Measurements from ENCODE around the gene CELSR1.

The CELSR1 gene

GRCh38 chr22:46373921-46374662 is 163.3 kb downstream of the CELSR1 start:
- DNase-seq: no peak

- no peak for DNase-seq
Observed at GRCh38 chr22:46373159-46373558, 164.3 kb downstream of the CELSR1 start.

- DNase-seq: no peak
Observed at GRCh38 chr22:46372686-46373085, 164.7 kb downstream of the CELSR1 start.

DNA sequence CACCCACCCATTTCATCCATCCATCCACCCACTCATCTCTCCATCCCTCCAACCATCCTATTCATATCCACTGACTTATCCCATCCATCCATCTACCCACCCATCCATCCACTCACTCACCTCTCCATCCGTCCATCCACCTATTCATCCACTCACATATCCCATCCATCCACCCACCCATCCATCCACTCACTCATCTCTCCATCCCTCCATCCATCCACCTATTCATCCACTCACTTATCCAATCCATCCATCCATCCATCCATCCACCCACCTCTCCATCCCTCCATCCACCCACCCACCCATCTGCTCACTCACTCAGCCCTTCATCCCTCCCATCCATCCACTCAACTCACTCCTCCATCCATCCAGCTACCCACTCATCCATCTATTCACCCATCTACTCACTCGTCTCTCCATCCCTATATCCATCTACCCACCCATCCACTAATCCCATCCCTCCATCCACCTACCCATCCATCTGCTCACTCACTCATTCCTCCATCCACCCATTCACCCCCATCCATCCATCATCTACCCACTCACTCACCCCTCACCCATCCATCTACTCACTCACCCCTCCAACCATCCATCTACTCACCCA is 165.7 kb downstream of the CELSR1 start:
- no peak for DNase-seq

GRCh38 chr22:46370584-46371291 is 166.7 kb downstream of the CELSR1 start:
- DNase-seq: no peak

DNA sequence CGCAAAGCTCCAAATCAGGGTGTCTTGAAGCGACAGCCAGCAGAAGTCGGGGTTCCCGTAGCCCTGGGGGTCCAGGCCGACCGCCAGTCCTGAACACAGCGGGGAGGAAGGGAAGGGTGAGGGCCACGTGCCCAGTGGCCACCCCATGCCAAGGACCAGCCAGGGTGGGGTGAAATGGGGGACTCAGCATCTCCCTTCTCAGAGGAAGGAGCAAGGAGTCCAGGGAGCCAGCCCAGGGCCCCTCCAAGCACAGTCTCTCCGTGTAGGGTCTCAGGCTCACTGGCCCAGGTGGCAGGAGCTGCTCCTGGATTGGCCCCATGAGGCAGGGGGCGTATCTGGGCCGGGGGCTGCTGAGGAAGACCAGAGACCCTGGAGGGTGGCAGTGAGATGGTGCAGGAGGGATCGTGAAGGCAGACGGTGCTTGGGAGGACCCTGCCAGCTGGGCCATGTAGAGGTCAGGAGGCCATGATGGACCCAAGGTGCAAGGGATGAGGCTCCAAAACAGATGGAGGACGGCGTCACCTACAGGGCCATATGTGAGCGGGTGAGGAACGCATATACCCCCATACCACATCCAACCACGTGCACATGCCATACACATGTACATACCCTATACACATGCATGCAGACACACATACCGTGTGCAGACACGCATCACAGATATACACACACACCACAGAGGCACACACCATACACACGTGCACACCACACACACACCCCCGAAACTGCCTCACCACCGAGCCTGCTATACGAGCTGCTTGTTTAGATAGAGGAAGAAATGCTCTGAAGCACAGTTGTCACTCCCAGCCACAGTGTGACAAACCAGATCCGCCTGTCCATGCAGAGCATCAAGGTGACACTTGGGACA is 167.5 kb downstream of the CELSR1 start:
- no peak for DNase-seq

- no peak for DNase-seq
Observed at GRCh38 chr22:46368871-46369715, 168.3 kb downstream of the CELSR1 start.

- no peak for DNase-seq
Observed at GRCh38 chr22:46368422-46368821, 169.0 kb downstream of the CELSR1 start.

DNA sequence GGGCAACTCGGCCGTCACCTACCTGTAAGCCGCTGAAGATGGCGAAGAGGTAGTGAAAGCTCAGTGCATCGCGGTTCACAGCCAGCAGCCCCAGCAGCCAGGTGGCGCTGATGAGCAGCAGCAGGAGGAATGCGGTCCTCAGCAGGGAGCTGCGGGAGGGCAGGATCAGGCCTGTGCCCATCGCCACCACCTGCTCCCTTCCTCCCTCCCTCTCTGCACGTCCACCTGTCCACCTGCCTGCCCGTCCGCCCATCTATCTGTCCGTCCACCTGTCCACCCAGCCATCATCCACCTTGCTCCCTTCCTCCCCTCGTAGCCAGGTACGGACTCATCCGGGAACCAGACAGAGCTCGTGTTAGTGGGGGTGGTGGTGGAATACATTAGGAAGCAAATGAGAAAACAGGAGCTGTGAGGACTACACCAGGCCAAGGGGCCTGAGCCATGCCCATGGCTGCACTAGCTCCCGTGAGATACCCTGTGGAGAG is 169.7 kb downstream of the CELSR1 start:
- DNase-seq: peak; percentile 58 to 62

DNA sequence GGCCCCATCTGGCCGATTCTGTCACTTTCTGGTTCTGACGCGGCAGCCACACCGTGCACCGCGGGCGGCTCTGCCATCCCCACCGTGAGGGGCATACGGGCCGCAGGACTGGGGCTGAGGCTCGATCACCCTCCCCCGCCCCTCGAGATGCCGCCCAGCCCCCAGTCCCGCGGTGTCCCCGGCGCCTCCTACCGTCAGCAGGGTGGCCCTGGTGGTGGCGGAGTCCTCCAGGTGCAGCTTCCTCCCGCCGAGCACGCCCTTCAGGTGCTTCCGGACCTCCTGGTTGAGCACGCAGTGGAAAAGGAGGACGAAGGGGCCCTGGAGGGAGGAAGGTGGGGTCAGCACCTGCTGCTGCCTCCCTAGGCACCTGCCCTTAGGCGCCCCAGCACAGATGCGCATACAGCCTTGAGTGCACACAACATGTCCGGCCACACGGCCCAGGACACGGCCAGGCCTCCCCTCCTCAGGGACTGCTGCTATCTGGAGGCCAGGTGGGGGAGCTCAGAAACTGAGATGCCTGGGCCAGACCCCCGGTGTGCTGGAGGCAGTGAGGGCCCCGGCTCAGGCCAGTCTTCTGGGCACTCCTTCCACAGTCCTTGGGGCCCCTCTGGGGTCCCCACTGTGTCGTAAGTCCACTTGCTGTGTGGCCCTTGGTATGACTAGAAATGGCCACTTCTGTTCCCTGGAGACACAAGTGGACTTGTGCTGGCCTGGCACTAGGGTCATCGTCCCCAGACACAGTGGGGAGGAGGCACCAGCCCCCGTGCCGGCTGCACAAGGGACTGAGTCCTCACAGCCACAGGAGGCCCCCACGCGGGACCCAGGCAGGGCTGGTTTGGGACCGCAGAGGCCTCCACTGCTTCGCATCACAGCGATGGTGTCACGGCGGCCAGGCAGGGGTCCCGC is 170.4 kb downstream of the CELSR1 start:
- DNase-seq: no peak

DNA sequence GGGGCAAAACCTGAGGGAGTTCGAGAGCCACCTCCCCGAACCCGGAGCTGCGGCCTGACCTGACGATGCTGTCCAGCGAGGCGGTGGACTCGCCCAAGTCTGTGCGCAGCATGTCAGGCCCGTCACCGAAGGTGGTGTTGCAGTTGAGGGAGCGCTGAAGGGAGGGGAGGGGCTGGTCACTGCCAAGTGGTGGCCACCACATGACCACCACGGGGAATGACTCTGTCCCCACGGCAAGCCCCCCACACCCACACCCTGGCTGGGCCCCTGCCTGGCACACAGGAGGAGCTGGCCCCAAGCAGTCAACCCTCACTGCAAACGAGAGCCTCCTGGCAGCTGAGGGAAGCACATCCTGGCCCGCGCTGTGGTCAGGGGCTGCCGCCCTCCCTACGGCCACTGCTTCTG is 171.1 kb downstream of the CELSR1 start:
- no peak for DNase-seq

- DNase-seq: no peak
Observed at GRCh38 chr22:46365166-46365624, 172.2 kb downstream of the CELSR1 start.

DNA sequence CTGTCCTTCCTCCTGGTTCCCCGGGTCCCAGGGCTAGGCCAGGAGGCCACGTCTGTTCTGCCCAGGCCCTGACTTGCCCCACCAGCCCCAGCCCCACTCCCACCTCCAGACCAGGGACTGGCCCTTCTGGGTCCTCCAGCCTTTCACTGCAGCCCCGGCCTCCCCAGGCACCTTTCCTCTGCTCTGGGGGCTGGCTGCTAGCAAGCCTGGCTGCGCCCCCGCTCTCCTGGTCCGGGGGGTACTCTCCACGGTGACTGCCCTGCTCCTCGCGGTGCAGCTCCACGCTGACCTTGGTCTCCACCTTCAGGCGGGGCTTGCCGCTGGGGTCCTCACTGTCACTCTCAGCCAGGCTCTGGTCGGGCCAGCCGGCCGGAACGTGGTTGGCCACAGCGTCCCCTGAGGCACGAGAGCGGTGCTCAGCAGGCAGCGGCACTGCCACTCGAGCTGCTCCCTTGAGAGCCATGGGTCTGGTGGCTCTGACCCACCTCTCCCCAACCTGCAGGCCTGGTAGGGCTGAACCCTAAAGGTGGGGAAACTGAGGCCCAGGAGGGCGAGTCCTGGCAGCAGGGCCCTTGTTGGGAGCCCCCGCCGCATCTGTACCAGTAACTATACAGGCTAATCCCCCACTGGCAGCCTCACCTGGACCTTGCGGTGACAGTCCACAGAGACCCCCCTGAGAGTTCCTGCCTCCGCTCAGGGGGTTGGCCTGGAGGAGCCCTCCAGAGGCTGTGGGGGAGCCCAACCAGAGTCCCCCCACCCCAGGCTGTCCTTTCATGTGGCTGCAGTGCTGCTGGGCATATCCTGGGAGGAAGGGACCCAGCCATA is 172.9 kb downstream of the CELSR1 start:
- DNase-seq: no peak

DNA sequence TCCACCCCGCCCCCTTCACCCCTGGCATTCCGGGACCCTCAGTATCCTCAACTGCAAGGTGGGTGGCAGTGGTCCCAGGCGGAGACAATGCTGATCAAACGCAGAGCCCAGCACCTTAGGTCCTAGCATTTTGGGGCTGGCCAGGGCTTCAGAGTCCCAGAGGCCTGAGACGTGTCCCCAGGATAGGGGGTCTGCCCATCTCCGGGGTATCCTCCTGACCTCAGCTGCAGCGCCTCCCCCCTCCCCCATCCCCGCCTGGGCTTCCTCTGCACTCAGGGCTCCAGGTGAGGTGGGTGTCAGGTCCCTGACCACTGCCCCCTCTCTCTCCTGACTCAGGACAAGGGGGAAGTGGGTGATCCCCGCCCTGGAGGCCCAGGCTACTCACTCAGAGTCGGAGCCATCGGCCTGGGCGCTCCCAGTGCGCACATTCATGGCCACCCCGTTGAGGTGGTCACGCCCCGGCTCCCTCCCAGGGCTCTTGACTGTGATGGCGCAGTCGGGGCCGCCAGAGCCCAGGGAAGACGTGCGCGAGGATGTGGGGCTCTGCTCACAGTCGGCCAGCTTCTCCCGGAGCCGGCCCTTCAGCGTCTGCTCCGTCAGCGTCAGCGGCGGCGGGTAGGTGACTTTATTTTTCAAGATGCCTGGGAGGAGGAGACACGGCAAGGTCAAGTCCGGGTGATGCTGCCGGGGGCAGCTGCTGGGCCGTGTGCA is 173.7 kb downstream of the CELSR1 start:
- DNase-seq: no peak

DNA sequence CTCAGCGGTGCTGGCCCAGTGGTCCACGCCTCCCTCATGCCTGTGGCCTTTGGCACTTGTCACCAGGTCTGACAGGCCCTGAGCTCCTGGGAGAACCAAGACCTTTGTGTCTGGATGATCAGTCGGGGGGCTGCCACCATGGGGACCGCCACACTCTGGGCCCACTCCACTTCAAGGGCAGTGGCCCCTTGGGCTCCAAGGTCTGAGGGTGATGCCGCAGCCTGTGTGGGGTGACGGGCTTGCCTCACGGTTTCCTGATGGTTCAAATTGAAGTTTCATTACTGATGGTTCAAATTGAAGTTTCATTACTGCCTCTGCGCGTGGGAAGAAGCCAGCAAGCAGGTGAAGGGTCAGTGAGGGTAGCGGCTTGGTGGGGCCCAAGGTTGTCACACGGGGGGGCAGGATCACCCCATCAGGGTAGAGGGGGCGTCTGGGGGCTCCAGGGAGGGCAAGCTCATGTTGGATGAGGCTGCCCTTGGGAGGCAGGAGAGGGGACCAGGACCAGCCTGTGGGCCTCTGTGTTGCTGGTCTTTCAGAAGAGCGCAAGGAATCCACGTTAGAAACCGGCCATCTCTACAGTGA is 174.4 kb downstream of the CELSR1 start:
- DNase-seq: no peak

GRCh38 chr22:46362203-46362933 is 175.1 kb downstream of the CELSR1 start:
- DNase-seq: no peak

- no peak for DNase-seq
Observed at GRCh38 chr22:46361826-46362202, 175.6 kb downstream of the CELSR1 start.

DNA sequence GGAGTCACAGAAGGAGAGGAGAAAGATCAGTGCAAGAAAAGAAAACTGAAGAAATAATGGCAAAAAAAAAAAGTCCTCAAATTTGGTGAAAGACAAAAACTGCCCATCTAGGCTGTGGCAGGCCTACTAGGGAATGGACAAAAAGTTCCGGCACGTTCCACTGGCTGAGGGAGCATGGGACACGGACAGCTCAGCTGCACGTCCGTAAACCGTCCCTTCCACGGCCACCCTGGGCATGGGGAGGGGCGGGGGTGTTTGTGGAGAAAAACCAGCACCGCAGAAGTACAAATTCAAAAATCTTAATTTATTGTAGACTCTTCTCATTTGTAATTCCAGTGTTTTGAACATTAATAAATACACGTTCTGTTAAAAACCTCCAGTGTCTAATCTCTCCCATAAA is 176.5 kb downstream of the CELSR1 start:
- DNase-seq: no peak

All from activated CD4-positive, alpha-beta T cell treated with anti-CD3 and anti-CD28 coated beads, Interleukin-2, amount 50 U/mL, for 4 hours (primary cell).